Ishikawa (cell line): ENCODE data around the gene NPBWR2.

Source experiments
- CEBPB ChIP-seq: IDR thresholded peaks from 2 replicates; pipeline ENCODE4 v1.6.1; 2012
- CREB1 ChIP-seq: IDR thresholded peaks from 2 replicates; pipeline ENCODE4 v1.6.1; 2012; ENCODE audit warnings: low read depth
- EGR1 ChIP-seq: IDR thresholded peaks from 2 replicates; pipeline ENCODE4 v1.6.1; 2012
- EP300 ChIP-seq: IDR thresholded peaks from 2 replicates; pipeline ENCODE4 v1.6.1; 2012; ENCODE audit warnings: borderline replicate concordance
- FOXM1 ChIP-seq: IDR thresholded peaks from 2 replicates; pipeline ENCODE4 v1.6.1; 2012; ENCODE audit warnings: low read depth, borderline replicate concordance
- MAX ChIP-seq: IDR thresholded peaks from 2 replicates; pipeline ENCODE4 v1.6.1; 2012
- NFIC ChIP-seq: IDR thresholded peaks from 2 replicates; pipeline ENCODE4 v1.6.1; 2012
- RAD21 ChIP-seq: IDR thresholded peaks from 2 replicates; pipeline ENCODE4 v1.6.1; 2012; ENCODE audit warnings: low read depth
- REST ChIP-seq: IDR thresholded peaks from 2 replicates; pipeline ENCODE4 v1.6.1; 2012; ENCODE audit warnings: low read depth, mild to moderate bottlenecking
- TAF1 ChIP-seq: IDR thresholded peaks from 2 replicates; pipeline ENCODE4 v1.6.1; 2012; ENCODE audit warnings: low read depth, mild to moderate bottlenecking
- TCF12 ChIP-seq: IDR thresholded peaks from 2 replicates; pipeline ENCODE4 v1.6.1; 2012; ENCODE audit warnings: low read depth
- TEAD4 ChIP-seq: IDR thresholded peaks from 2 replicates; pipeline ENCODE4 v1.6.1; 2012
- USF1 ChIP-seq: IDR thresholded peaks from 2 replicates; pipeline ENCODE4 v1.6.1; 2012
- YY1 ChIP-seq: IDR thresholded peaks from 2 replicates; pipeline ENCODE4 v1.6.1; 2012; ENCODE audit warnings: low read depth
- ZBTB7A ChIP-seq: IDR thresholded peaks from 2 replicates; pipeline ENCODE4 v1.6.1; 2012; ENCODE audit warnings: low read depth

Gene NPBWR2

GRCh38 chr20:64099880-64100565 is 7.3 kb downstream of the NPBWR2 start:
- no peak for TF ChIP-seq TCF12
- TF ChIP-seq ZBTB7A: no peak
- no peak for TF ChIP-seq USF1
- TF ChIP-seq EGR1: no peak
- TF ChIP-seq TAF1: no peak
- TF ChIP-seq RAD21: no peak
- no peak for TF ChIP-seq REST
- TF ChIP-seq EP300: no peak
- no peak for TF ChIP-seq MAX
- no peak for TF ChIP-seq YY1

- no peak for TF ChIP-seq TCF12
- no peak for TF ChIP-seq CREB1
- no peak for TF ChIP-seq ZBTB7A
- TF ChIP-seq NFIC: no peak
- no peak for TF ChIP-seq CEBPB
- no peak for TF ChIP-seq EP300
- TF ChIP-seq TAF1: no peak
- no peak for TF ChIP-seq TEAD4
- no peak for TF ChIP-seq RAD21
- TF ChIP-seq YY1: no peak
- TF ChIP-seq MAX: no peak
- no peak for TF ChIP-seq REST
- TF ChIP-seq USF1: no peak
- TF ChIP-seq FOXM1: no peak
- TF ChIP-seq EGR1: no peak
These were observed 8.1 kb downstream of the NPBWR2 start for GRCh38 chr20:64099086-64099786.

- TF ChIP-seq TCF12 (no peak), FOXM1 (no peak), EP300 (no peak), USF1 (no peak), TAF1 (no peak), EGR1 (no peak), RAD21 (no peak), REST (no peak), CEBPB (no peak), ZBTB7A (no peak), MAX (no peak), CREB1 (no peak), YY1 (no peak), TEAD4 (no peak), NFIC (no peak)
These were observed 8.8 kb downstream of the NPBWR2 start for GRCh38 chr20:64098471-64099013.

- no peak for TF ChIP-seq USF1
- no peak for TF ChIP-seq TAF1
- TF ChIP-seq MAX: no peak
- TF ChIP-seq CEBPB: no peak
- no peak for TF ChIP-seq YY1
- TF ChIP-seq CREB1: no peak
- no peak for TF ChIP-seq EP300
- no peak for TF ChIP-seq FOXM1
- TF ChIP-seq TCF12: no peak
- TF ChIP-seq EGR1: no peak
- no peak for TF ChIP-seq ZBTB7A
These were observed 10.8 kb downstream of the NPBWR2 start for GRCh38 chr20:64096535-64096934.
